HepG2 (cell line): ENCODE measurements around the gene COG8.

ENCODE experiments used
- CTCF ChIP-seq: sonication (generic); formaldehyde crosslinking; IDR thresholded peaks from 2 replicates; pipeline ENCODE4 v1.5.0; 2020; ENCODE audit warnings: mild to moderate bottlenecking, missing genetic modification reagents, moderate library complexity
- FOXK2 ChIP-seq: fragments of 450-650 bp; IDR thresholded peaks from 2 replicates; pipeline ENCODE4 v1.6.1; 2016
- HNRNPH1 ChIP-seq: fragments of 200-400 bp; formaldehyde crosslinking; optimal IDR thresholded peaks from 2 replicates; pipeline ENCODE3; 2017; ENCODE audit warnings: mild to moderate bottlenecking, low read depth, low read length
- HOXA3 ChIP-seq: sonication (generic); formaldehyde crosslinking; IDR thresholded peaks from 2 replicates; pipeline ENCODE4 v1.5.0; 2020; ENCODE audit warnings: missing genetic modification reagents
- NFKBIZ ChIP-seq: IDR thresholded peaks from 2 replicates; pipeline ENCODE4 v1.6.1; 2018; ENCODE audit warnings: missing genetic modification reagents, missing compliant biosample characterization
- REL ChIP-seq: sonication (generic); formaldehyde crosslinking; conservative IDR thresholded peaks from 2 replicates; pipeline ENCODE4 v1.8.0; 2022; ENCODE audit warnings: mild to moderate bottlenecking, missing genetic modification reagents, moderate library complexity
- REST ChIP-seq, 2 experiments: IDR thresholded peaks; 2 replicates each; pipeline ENCODE4 v1.6.1; 2011 to 2012; ENCODE audit warnings: low read length in 2 of 2, borderline replicate concordance in 1 of 2, low read depth in 1 of 2, mild to moderate bottlenecking in 1 of 2, moderate library complexity in 1 of 2
- ZFX ChIP-seq: sonication (generic); formaldehyde crosslinking; IDR thresholded peaks from 2 replicates; pipeline ENCODE4 v1.4.0; 2020; ENCODE audit warnings: mild to moderate bottlenecking, low read depth, missing genetic modification reagents, moderate library complexity
- ZNF263 ChIP-seq: sonication (generic); formaldehyde crosslinking; IDR thresholded peaks from 2 replicates; pipeline ENCODE4 v1.4.0; 2020; ENCODE audit warnings: missing genetic modification reagents
- ZNF34 ChIP-seq: sonication (generic); formaldehyde crosslinking; IDR thresholded peaks from 2 replicates; pipeline ENCODE4 v1.4.0; 2020; ENCODE audit warnings: mild to moderate bottlenecking, missing genetic modification reagents, borderline replicate concordance
- ZNF354B ChIP-seq: sonication (generic); formaldehyde crosslinking; IDR thresholded peaks from 2 replicates; pipeline ENCODE4 v1.8.0; 2022; ENCODE audit warnings: mild to moderate bottlenecking, missing genetic modification reagents
- ZNF781 ChIP-seq: sonication (generic); formaldehyde crosslinking; IDR thresholded peaks from 2 replicates; pipeline ENCODE4 v1.5.1; 2020; ENCODE audit warnings: borderline replicate concordance, mild to moderate bottlenecking, missing genetic modification reagents; ENCODE audit errors: not compliant biosample characterization

GRCh38 chr16:69367980-69368379 is 28.6 kb upstream of the COG8 start:
- TF ChIP-seq ZNF781 (CRISPR knock-in tag): no peak
- no peak for TF ChIP-seq HNRNPH1
- TF ChIP-seq FOXK2: no peak
- TF ChIP-seq ZNF263 (CRISPR knock-in tag): no peak
- no peak for TF ChIP-seq REL (CRISPR knock-in tag)
- no peak for TF ChIP-seq NFKBIZ (CRISPR knock-in tag)
- TF ChIP-seq ZNF354B (CRISPR knock-in tag): no peak
- TF ChIP-seq CTCF (CRISPR knock-in tag): no peak
- no peak for TF ChIP-seq ZNF34 (CRISPR knock-in tag)
- TF ChIP-seq REST (IDR thresholded peaks at IDR 0.05; ENCODE audit: borderline replicate concordance in 1 of 2, low read depth in 1 of 2, low read length in 2 of 2): no peak
- no peak for TF ChIP-seq HOXA3 (CRISPR knock-in tag)
- TF ChIP-seq ZFX (CRISPR knock-in tag): no peak
